SK-N-SH treated with all-trans-retinoic acid at 6 μM for 48 hours (cell line): ENCODE results near the gene NSD2.

Experiments
- ARNTL ChIP-seq: fragments of 450-650 bp; formaldehyde crosslinking; IDR thresholded peaks from 2 replicates; pipeline ENCODE4 v1.5.0; 2020; ENCODE audit warnings: low read depth, mild to moderate bottlenecking, moderate library complexity, borderline replicate concordance
- BACH2 ChIP-seq: fragments of 250-450 bp; sonication (Bioruptor Pico); IDR thresholded peaks from 2 replicates; pipeline ENCODE4 v1.9.0; 2021; ENCODE audit warnings: mild to moderate bottlenecking, borderline replicate concordance
- CSDC2 ChIP-seq: fragments of 250-450 bp; sonication (Bioruptor Pico); IDR thresholded peaks from 2 replicates; pipeline ENCODE4 v1.5.0; 2020; ENCODE audit warnings: mild to moderate bottlenecking, moderate library complexity
- GLIS3 ChIP-seq: fragments of 250-450 bp; sonication (Bioruptor Pico); IDR thresholded peaks from 2 replicates; pipeline ENCODE4 v1.5.0; 2020; ENCODE audit warnings: mild to moderate bottlenecking, moderate library complexity
- POU6F1 ChIP-seq: fragments of 250-450 bp; sonication (Bioruptor Pico); IDR thresholded peaks from 2 replicates; pipeline ENCODE4 v1.8.0; 2021; ENCODE audit warnings: low read depth, mild to moderate bottlenecking, moderate library complexity, borderline replicate concordance
- RARB ChIP-seq: fragments of 250-450 bp; sonication (Bioruptor Pico); IDR thresholded peaks from 2 replicates; pipeline ENCODE4 v1.8.0; 2021; ENCODE audit warnings: mild to moderate bottlenecking, moderate library complexity
- TOX ChIP-seq: fragments of 250-450 bp; sonication (Bioruptor Pico); IDR thresholded peaks from 2 replicates; pipeline ENCODE4 v1.8.0; 2021; ENCODE audit warnings: mild to moderate bottlenecking, moderate library complexity, borderline replicate concordance
- ZC3H10 ChIP-seq: fragments of 250-450 bp; sonication (Bioruptor Pico); IDR thresholded peaks from 2 replicates; pipeline ENCODE4 v1.5.1; 2021; ENCODE audit warnings: mild to moderate bottlenecking, moderate library complexity
- ZFP3 ChIP-seq: fragments of 250-450 bp; sonication (Bioruptor Pico); IDR thresholded peaks from 2 replicates; pipeline ENCODE4 v1.5.0; 2020; ENCODE audit warnings: mild to moderate bottlenecking, moderate library complexity
- ZFP30 ChIP-seq: fragments of 450-650 bp; formaldehyde crosslinking; IDR thresholded peaks from 2 replicates; pipeline ENCODE4 v1.5.0; 2022; ENCODE audit warnings: mild to moderate bottlenecking, moderate library complexity
- ZNF70 ChIP-seq: fragments of 450-650 bp; formaldehyde crosslinking; IDR thresholded peaks from 2 replicates; pipeline ENCODE4 v1.5.0; 2020; ENCODE audit warnings: mild to moderate bottlenecking, moderate library complexity
- ZNF8 ChIP-seq: fragments of 450-650 bp; formaldehyde crosslinking; IDR thresholded peaks from 2 replicates; pipeline ENCODE4 v1.5.0; 2020; ENCODE audit warnings: mild to moderate bottlenecking, moderate library complexity
- TF ChIP-seq, protein P1 (sequence below): fragments of 250-450 bp; sonication (Bioruptor Pico); IDR thresholded peaks from 2 replicates; pipeline ENCODE4 v1.8.0; 2020; ENCODE audit warnings: mild to moderate bottlenecking, moderate library complexity, borderline replicate concordance

DNA sequence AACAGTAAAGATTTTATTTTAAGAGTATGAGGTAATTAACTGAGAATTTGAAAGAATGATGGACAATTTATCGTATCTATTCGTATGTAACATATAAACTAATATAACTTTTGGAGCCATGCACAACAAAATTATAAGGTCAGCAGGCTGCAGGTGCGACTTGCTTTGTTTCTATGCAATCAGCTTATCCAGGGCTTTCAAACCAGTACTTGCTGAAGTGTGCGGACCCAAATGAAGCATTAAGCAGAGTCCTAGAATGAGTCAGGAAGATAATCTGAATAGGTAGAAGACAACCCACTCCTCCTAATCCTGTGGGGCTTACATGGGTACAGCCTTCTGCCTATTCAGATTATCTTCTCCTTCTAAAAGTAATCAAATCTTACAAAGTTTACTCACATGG lies 2.1 kb downstream of the NSD2 start:
- TF ChIP-seq GLIS3 (no peak), ZNF70 (CRISPR knock-in tag) (no peak), ZFP3 (CRISPR knock-in tag) (no peak), TOX (no peak), RARB (CRISPR knock-in tag) (no peak), ZNF8 (no peak), ARNTL (CRISPR knock-in tag) (no peak), BACH2 (no peak), ZC3H10 (CRISPR knock-in tag) (no peak), ZFP30 (CRISPR knock-in tag) (no peak), POU6F1 (CRISPR knock-in tag) (no peak), CSDC2 (CRISPR knock-in tag) (no peak)
- TF ChIP-seq, protein P1, sequence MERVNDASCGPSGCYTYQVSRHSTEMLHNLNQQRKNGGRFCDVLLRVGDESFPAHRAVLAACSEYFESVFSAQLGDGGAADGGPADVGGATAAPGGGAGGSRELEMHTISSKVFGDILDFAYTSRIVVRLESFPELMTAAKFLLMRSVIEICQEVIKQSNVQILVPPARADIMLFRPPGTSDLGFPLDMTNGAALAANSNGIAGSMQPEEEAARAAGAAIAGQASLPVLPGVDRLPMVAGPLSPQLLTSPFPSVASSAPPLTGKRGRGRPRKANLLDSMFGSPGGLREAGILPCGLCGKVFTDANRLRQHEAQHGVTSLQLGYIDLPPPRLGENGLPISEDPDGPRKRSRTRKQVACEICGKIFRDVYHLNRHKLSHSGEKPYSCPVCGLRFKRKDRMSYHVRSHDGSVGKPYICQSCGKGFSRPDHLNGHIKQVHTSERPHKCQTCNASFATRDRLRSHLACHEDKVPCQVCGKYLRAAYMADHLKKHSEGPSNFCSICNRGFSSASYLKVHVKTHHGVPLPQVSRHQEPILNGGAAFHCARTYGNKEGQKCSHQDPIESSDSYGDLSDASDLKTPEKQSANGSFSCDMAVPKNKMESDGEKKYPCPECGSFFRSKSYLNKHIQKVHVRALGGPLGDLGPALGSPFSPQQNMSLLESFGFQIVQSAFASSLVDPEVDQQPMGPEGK (CRISPR knock-in tag), result no peak
